ENCODE data around the gene PHF21B.
"Not testable (repeated sequence)": the region's sequence is repeated elsewhere in the genome, so short reads cannot be mapped to it uniquely, and the experiment has no call there.

PHF21B gene

GRCh38 chr22:45009606-45010531, at the start of gene PHF21B:
PHF21B (minus strand) TSS chr22:45010005; CDS start chr22:45009549, 456 bp downstream.
- no peak for DNase-seq

- no peak for DNase-seq
Measured at GRCh38 chr22:45059296-45059695, 49.5 kb upstream of the PHF21B start.

- DNase-seq, result no peak
Measured at GRCh38 chr22:45058622-45058912, 48.8 kb upstream of the PHF21B start.

GRCh38 chr22:45055936-45056335, 46.1 kb upstream of the PHF21B start:
- DNase-seq, result no peak

GRCh38 chr22:45053571-45053970, 43.8 kb upstream of the PHF21B start:
- no peak for DNase-seq

- DNase-seq, result no peak
Measured at GRCh38 chr22:45053094-45053493, 43.3 kb upstream of the PHF21B start.

- DNase-seq, result not testable (repeated sequence)
Measured at GRCh38 chr22:45052665-45053064, 42.9 kb upstream of the PHF21B start.

- no peak for DNase-seq
Measured at GRCh38 chr22:45051946-45052345, 42.1 kb upstream of the PHF21B start.

GRCh38 chr22:45051419-45051818, 41.6 kb upstream of the PHF21B start:
- no peak for DNase-seq

GRCh38 chr22:45047260-45047659, 37.5 kb upstream of the PHF21B start:
- DNase-seq, result no peak

- no peak for DNase-seq
Measured at GRCh38 chr22:45045208-45045607, 35.4 kb upstream of the PHF21B start.

GRCh38 chr22:45042263-45042662, 32.5 kb upstream of the PHF21B start:
- no peak for DNase-seq

GRCh38 chr22:45039133-45039532, 29.3 kb upstream of the PHF21B start:
- DNase-seq, result no peak

GRCh38 chr22:45036154-45036553, 26.3 kb upstream of the PHF21B start:
- DNase-seq, result no peak

GRCh38 chr22:45034821-45035220, 25.0 kb upstream of the PHF21B start:
- DNase-seq, result no peak

GRCh38 chr22:45034156-45034555, 24.4 kb upstream of the PHF21B start:
- no peak for DNase-seq

- DNase-seq, result no peak
Measured at GRCh38 chr22:45033136-45033535, 23.3 kb upstream of the PHF21B start.

GRCh38 chr22:45031629-45032403, 22.0 kb upstream of the PHF21B start:
- DNase-seq, result no peak

GRCh38 chr22:45029501-45029900, 19.7 kb upstream of the PHF21B start:
- no peak for DNase-seq

GRCh38 chr22:45026511-45026910, 16.7 kb upstream of the PHF21B start:
- DNase-seq, result peak; percentile 68

- DNase-seq, result no peak
Measured at GRCh38 chr22:45023431-45023830, 13.6 kb upstream of the PHF21B start.

- DNase-seq, result no peak
Measured at GRCh38 chr22:45019861-45020655, 10.3 kb upstream of the PHF21B start.

- no peak for DNase-seq
Measured at GRCh38 chr22:45014654-45015053, 4.8 kb upstream of the PHF21B start.

Measured in MV-4-11 (cell line).